ENCODE measurements around the gene AKIRIN2.

Gene AKIRIN2

GRCh38 chr6:87684895-87685654, 17.0 kb downstream of the AKIRIN2 start:
- ATAC-seq: no peak
- no peak for TF ChIP-seq BACH2 (CRISPR knock-in tag; IDR thresholded peaks at IDR 0.05; ENCODE audit: borderline replicate concordance)

DNA sequence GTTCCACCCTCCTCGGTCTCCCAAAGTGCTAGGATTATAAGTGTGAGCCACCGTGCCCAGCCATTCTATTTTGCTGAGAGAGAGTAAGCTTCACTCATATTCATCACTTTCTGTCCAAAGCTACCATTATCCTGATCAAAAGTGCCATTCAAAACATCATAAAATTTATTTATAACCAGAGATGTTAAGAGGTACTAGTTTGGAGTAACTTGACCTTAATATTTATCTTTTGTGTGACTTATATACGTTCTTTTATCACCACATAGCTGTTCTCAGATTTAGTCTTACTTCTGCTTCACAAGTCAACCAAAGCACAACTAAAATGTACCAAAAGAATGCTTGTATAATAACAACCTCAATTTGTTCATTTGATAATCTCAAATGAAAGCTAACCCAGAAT, 18.1 kb downstream of the AKIRIN2 start:
- no peak for ATAC-seq
- TF ChIP-seq ZC3H10 (CRISPR knock-in tag; IDR thresholded peaks at IDR 0.05): no peak
- TF ChIP-seq ESRRG (CRISPR knock-in tag; IDR thresholded peaks at IDR 0.05): no peak

- peak; percentile 66 for ATAC-seq
- TF ChIP-seq ISL1 (CRISPR knock-in tag; IDR thresholded peaks at IDR 0.05) (peak; percentile 41; the same call in 1 of the 2 replicates), PPARA (CRISPR knock-in tag; IDR thresholded peaks at IDR 0.05; ENCODE audit: borderline replicate concordance) (no peak), TSHZ2 (CRISPR knock-in tag; IDR thresholded peaks at IDR 0.05) (no peak), ESRRG (CRISPR knock-in tag; IDR thresholded peaks at IDR 0.05) (no peak), OSR1 (CRISPR knock-in tag; IDR thresholded peaks at IDR 0.05) (no peak)
These were observed 19.7 kb downstream of the AKIRIN2 start for GRCh38 chr6:87682310-87682709.

DNA sequence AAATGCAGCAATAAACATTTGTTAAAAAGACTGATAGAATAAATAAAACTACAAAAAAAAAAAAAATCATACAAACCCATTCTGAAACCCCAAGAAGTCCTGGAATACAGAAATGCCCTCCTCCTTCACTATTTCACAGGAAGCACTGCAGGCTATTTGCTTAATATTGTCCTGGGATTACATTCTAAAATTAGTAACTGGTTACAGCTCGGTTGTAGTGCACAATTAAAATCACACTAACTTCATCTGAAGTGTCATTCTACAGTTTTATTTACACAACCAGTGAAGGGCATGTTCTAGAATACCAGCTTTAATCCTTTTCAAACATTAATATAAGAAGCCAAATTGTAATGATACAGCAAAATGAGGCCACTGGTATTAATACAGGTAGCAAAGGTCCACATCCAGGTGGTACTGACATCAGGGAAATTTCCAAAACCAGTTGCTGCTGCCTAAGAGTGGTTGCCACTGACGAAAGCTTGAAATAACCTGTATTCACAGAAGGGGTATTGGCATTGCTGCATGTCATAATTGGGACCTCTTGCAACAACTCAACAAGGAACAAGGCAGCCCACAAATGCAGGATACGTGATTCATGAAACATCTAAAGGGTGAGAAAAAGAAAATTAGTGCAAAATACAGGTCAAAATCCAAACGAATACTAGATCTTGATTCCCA, 26.9 kb downstream of the AKIRIN2 start:
- no peak for ATAC-seq
- TF ChIP-seq ZFP30 (CRISPR knock-in tag; IDR thresholded peaks at IDR 0.05): no peak
- TF ChIP-seq TOX (CRISPR knock-in tag; IDR thresholded peaks at IDR 0.05; ENCODE audit: borderline replicate concordance): no peak
- TF ChIP-seq CSDC2 (CRISPR knock-in tag; IDR thresholded peaks at IDR 0.05): no peak

- ATAC-seq: no peak
- TF ChIP-seq SNAI2 (CRISPR knock-in tag; IDR thresholded peaks at IDR 0.05): no peak
- no peak for TF ChIP-seq ISL1 (CRISPR knock-in tag; IDR thresholded peaks at IDR 0.05)
- no peak for TF ChIP-seq ESRRG (CRISPR knock-in tag; IDR thresholded peaks at IDR 0.05)
- TF ChIP-seq OSR1 (CRISPR knock-in tag; IDR thresholded peaks at IDR 0.05): no peak
- TF ChIP-seq ZC3H10 (CRISPR knock-in tag; IDR thresholded peaks at IDR 0.05): no peak
- no peak for TF ChIP-seq TCF4 (CRISPR knock-in tag; IDR thresholded peaks at IDR 0.05; ENCODE audit: borderline replicate concordance)
- TF ChIP-seq, protein P1, sequence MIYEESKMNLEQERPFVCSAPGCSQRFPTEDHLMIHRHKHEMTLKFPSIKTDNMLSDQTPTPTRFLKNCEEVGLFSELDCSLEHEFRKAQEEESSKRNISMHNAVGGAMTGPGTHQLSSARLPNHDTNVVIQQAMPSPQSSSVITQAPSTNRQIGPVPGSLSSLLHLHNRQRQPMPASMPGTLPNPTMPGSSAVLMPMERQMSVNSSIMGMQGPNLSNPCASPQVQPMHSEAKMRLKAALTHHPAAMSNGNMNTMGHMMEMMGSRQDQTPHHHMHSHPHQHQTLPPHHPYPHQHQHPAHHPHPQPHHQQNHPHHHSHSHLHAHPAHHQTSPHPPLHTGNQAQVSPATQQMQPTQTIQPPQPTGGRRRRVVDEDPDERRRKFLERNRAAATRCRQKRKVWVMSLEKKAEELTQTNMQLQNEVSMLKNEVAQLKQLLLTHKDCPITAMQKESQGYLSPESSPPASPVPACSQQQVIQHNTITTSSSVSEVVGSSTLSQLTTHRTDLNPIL (CRISPR knock-in tag; IDR thresholded peaks at IDR 0.05; ENCODE audit: low read depth): no peak
- TF ChIP-seq POU6F1 (CRISPR knock-in tag; IDR thresholded peaks at IDR 0.05; ENCODE audit: borderline replicate concordance, low read depth): no peak
- TF ChIP-seq ARNTL (CRISPR knock-in tag; IDR thresholded peaks at IDR 0.05; ENCODE audit: borderline replicate concordance, low read depth): no peak
- TF ChIP-seq RARB (CRISPR knock-in tag; IDR thresholded peaks at IDR 0.05): no peak
- TF ChIP-seq TOX (CRISPR knock-in tag; IDR thresholded peaks at IDR 0.05; ENCODE audit: borderline replicate concordance): no peak
- no peak for TF ChIP-seq TSHZ2 (CRISPR knock-in tag; IDR thresholded peaks at IDR 0.05)
- TF ChIP-seq GLIS3 (CRISPR knock-in tag; IDR thresholded peaks at IDR 0.05): no peak
These were observed 27.7 kb downstream of the AKIRIN2 start for GRCh38 chr6:87674290-87674689.
